ENCODE data around the gene SNAPC4. TPM values are rescaled to one million over a fixed set of nuclear protein-coding genes. Genes with fewer than 3 reads are reported as not detected.
"Not testable (repeated sequence)": the region's sequence is repeated elsewhere in the genome, so short reads cannot be mapped to it uniquely, and the experiment has no call there.

Gene SNAPC4
- total RNA-seq, 1 experiment from 2014 or later: 8.2 TPM

DNA sequence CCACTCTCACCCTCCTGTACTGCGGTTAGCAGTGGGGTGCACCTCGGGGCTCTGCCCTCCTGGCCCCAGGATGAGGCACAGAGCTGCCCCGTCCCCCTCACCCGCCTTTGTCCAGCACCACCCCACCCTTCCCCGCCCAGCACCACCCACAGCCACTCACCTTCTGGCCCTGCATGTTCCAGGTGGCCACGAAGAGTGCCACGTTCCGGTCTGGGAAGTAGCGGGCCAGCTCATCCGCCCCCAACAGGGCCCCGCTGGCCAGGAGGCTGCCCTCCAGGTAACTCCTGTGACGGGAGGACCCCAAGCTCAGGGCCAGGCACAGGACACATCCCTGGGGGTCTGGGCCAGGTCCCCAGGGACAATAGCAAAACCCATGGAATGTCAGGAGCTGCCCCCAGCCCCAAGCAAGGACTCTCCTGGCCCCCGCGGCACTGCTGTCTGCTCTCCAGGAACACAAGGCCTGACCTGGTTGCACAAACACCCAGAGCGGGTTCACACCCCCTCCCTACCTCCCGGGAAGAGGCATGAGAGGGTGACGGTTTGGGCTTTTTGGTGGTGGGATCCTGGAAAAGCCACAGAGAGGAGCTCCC, 34.7 kb upstream of the SNAPC4 start:
- no peak for DNase-seq (ENCODE audit: extremely low read depth, low read depth)

DNA sequence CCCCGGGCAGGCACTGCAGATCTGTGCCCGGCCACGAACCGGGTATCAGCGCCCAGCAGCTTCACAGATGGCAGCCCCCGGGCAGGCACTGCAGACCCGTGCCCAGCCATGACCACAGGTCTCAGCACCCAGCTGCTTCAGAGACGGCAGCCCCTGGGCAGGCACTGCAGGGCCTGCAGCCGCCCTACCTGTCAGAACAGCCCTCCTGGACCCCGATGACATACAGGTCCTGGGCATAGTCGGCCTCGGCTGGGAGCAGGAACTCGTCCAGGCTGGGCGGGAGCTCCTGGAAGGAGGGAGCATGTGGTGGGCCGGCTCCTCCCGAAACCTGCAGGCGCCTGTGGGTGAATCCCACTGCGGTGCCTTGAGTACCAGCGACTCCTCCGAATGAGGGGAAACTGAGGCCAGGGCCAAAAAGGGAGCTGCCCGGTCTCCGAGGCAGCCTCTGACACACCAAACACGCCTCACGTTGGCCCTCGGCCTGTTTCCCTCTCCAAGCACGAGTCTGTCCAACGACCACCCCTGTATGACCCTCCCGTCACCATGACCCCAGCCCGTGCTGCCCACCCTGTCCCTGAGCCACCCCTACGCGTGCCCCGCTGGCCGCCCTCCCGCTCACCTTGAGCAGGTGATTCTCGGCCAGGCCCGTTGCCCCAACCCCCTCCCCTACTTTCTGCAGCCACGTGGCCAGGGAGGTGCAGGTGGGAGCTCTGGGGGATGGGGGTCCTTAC, 34.0 kb upstream of the SNAPC4 start:
- no peak for DNase-seq (ENCODE audit: extremely low read depth, low read depth)

DNA sequence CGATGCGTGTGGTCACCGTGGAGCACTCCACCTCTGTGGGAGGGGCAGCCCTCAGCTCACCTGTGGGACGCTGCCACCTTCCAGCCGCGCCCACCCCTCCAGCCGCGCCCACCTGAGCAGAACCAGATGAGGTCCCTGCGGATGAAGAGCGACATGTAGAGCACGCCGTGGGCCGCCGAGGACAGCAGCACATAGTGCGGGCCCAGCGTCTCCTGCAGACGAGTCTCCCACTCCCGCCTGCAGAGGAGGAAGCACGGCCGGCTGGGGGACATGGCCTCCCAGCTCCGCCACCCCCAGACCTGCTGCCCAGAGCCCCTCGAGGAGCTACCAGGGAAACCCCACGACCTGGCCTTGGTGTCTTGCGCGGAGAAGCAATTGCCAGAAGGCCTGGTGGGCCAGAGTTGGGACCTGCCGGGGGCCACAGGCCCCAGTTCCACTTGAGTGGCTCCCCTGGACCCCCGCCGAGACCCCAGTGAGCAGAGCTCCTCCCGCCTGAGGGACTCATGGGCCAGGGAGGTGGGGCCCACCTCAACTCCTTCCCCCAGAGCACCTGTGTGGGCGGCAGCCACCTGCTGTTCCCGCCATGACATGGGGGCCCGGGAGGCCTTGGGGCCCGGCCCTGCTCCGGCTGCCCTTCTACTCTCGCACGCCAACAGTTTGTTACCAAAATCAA, 33.2 kb upstream of the SNAPC4 start:
- DNase-seq (ENCODE audit: extremely low read depth, low read depth): no peak

DNA sequence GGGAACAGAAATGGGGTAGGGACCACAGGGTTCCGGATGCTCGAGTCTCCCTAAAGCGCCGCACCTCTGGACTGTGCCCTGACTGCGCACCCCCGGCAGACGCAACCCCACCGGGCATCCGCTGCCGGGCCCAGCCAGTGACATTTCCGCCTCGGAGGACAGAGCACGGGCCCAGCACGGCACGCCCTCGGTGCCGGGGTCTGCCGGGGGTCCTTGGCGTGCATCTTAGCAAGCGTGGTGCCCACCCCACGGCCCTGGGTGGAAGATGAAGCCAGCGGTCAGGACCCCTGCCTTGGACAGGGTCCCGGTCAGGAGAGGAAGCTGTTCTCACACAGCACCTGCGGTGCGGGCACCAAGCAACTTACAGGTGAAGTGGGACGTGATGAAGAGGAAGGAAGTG, 32.6 kb upstream of the SNAPC4 start:
- no peak for DNase-seq (ENCODE audit: extremely low read depth, low read depth)

DNA sequence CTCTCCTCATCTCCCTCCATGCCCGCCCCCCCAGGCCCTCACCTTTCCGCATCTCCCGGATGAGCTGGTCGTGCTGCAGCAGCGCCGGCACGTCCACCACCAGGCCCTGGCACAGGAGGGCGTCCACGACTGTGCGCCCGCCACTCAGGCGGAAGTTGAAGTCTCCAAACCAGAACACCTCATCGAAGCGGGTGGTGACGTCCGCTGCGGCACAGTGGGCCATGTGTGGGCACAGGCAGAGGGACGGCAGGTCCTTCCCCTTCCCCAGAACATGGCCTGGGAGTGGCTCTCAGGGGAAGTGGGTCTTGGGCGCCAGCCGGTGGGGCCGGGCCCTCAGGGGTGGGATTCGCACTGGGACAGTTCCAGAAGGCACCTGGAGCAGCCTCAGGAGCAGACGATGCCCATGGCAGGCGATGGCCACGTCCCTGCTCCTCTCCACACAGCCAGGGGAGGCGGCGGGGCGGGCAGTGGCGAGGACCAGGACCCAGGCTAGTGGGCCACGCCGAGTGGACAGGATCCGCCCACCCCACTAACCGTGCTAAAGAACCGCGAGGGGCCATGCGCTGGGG, 31.9 kb upstream of the SNAPC4 start:
- no peak for DNase-seq (ENCODE audit: extremely low read depth, low read depth)

DNA sequence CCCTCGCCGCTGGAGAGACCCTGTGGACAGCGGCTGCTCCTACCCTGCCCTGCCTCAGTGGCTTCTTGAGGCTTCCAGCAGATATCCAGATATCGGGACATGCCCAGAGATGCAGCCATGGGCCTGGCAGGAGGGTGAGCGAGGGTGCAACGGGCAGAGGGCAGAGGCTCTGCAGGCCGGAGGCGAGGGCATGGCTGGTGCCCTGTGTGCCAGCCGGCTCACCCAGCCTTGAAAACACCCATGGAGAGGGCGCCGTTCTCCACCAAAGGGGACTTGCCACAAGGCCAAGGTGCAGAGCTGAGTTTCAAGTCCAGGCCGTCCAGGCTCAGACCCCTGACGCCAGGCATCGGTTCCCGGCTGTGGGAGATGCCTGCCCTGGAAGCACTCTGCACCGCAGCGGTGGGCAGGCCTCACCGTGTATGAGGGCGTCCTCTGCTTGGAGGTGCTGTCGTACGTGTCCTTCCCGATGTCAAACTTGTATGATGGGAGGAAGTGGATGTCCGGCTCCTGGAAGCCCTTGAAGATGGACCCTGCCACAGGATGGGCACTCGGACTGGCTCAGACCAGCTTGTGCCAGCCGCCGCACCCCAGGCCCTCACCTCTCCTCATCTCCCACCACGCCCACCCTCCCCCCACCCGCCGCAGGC, 30.7 kb upstream of the SNAPC4 start:
- no peak for DNase-seq (ENCODE audit: extremely low read depth, low read depth)

DNA sequence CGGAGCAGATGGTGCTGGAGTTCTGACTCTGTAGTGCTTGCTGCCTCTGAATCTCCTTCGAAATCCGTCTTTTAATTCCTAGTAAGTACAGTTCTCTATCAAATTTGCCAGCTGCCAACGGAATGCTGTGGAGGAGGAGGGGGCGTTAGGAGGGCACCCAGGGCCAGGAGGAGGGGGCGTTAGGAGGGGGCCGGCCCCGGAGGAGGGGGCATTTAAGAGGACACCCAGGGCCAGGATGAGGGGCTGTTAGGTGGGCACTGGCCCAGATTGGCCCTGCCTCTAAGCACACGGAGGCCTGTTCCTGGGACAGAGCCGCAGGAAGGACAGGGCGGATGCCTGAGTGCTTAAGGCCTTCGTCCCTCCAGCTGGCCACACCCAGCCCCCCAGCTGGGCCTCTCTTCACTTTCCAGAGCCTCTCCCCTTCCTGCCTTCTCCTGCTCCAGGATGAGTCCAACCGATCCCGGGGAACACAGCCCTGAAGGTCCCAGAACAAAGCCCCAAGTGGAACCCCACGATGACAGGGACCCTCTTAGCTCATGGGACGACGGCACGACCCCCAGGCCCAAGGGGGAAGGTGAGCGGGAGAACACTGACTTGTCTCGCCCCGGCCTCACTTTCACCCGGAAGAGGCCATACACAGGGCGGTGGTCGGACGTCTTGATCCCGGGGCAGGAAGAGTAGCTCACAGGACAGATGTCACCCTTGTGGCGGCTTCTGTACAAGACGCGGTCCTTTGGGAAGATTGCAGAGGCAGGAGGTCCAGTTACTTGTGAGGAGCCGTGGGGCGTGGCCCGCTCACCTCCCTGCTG, 29.9 kb upstream of the SNAPC4 start:
- DNase-seq (ENCODE audit: extremely low read depth, low read depth): no peak

DNA sequence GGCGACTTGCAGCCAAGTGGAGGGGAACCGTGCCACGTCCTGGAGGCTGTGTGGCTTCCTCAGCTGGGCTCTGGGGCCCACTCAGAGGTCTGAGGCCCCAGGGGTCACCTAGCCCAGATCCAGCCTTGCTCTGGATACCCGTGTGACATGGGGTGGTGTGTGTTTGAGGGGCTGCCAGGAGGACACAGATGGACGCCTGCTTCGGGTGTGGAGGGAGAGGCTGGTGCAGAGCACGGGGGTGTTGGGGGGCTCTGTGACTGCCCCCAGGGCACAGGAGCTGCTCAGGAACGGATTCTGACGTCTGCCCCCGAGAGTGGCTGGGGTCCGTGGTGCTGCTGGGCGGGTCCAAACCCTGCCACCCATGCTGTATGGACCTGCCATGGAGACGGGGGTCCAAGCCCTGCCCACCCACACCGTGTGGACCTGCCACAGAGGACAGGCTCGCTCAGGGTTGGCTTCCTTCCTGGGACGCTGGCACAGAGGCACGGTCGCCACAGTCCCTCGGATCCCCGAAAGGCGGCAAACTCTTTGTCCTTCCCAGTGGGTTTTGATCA, 29.2 kb upstream of the SNAPC4 start:
- no peak for DNase-seq (ENCODE audit: extremely low read depth, low read depth)

DNA sequence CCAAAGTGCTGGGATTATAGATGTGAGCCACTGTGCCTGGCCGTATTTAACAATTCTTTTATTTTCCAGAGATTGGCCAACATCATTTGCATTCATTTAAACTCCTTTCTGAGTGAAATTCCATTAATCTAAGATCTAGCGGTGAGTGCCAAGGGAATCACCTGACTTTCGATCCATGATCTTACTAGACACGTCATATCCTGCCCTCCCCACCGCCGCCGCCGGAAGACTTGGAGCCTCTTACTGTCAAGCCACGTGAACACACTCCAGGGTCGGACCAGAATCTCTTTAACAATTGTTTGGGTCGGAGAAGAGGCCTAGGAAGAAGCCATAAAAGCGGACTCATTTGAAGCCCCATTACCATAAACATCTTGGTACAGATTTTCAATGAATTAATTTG, 26.8 kb upstream of the SNAPC4 start:
- DNase-seq (ENCODE audit: extremely low read depth, low read depth): no peak

DNA sequence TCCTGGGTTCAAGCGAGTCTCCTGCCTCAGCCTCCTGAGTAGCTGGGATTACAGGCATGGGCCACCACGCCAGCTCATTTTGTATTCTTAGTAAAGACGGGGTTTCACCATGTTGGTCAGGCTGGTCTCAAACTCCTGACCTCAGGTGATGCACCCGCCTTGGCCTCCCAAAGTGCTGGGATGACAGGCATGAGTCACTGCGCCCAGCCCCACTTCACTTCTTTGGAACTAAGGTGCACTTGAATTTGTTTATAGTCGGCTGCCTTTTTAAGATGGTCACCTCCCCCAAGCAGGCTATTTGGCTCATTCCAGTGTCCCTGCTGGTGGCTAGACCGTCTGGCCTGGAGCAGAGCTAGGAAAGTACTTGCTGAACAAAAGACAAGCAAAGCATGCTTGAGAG, 25.4 kb upstream of the SNAPC4 start:
- DNase-seq (ENCODE audit: extremely low read depth, low read depth): not testable (repeated sequence)

DNA sequence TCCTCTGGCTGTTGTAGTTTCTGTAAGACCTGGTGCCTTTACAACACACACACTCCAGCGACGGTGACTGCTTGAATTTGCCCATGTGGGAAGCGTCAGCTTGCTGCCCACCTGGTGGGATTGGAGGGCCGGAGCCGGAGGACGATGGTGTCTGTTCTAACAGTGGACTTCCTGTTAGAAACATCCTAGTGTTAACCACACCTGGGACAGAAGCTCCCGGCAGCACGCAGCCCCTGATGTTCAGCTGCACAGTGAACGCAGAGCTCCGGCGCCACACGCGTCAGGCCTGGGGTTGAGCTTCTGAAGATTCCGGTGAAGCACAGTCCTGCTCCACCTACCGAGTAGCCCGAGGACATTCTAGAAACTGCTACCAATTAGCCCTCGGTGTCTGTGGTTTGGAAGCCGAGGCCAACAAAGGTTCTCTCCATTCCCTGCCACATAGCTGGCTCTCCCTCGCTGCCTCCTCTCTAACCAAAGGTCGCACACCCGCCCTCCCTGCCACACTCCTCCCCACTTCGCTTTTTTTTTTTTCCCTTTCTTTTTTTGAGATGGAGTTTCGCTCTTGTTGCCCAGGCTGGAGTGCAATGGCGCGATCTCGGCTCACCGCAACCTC, 24.9 kb upstream of the SNAPC4 start:
- DNase-seq (ENCODE audit: extremely low read depth, low read depth): no peak

DNA sequence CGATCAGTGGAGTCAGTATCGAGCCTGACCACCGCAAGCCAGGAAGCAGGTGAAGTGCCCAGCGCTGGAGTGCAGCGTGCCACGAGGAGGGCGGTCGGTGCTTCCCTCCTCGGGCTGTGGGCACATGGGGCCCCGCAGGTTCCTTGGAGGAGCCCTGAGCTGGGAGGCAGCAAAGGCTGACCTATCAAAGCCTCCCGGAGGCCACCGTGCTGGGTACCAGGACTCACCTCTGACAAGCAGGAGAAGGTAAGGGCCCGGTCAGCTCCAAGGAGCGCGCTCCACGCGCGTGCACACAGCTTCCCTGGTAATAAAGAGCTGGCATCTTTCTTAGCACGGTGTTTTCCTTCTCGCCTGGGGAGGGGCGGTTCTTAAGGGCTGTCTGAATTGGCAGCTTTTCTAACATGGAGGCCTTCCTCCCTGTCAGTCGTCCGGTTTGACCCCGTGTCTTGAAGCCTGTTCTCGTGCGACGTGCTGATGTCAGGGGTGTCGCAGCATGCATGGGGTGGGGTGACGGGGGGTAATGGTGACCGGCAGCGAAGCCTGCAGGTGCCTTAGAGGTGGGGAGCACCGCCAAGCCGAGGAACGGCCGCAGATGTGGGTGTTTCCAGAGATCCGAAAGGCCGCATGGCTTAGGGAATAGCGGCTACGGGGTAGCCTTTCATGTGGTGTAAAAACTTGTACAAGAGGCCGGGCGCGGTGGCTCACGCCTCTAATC, 23.6 kb upstream of the SNAPC4 start:
- DNase-seq (ENCODE audit: extremely low read depth, low read depth): no peak

DNA sequence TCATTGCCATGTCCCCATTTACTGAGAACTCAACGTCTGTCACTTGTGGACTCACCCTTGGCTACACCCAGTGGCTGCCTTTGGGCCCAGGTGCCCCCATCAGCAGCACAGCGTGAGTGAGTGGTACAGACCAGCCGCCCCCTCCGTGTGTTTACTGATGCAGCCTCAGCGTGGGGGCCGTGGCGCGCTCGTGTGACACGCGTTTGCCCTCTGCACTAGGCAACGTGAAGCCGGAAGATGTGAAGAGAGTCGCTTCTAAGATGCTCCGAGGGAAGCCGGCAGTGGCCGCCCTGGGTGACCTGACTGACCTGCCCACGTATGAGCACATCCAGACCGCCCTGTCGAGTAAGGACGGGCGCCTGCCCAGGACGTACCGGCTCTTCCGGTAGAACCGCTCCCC, 22.9 kb upstream of the SNAPC4 start:
- no peak for DNase-seq (ENCODE audit: extremely low read depth, low read depth)

DNA sequence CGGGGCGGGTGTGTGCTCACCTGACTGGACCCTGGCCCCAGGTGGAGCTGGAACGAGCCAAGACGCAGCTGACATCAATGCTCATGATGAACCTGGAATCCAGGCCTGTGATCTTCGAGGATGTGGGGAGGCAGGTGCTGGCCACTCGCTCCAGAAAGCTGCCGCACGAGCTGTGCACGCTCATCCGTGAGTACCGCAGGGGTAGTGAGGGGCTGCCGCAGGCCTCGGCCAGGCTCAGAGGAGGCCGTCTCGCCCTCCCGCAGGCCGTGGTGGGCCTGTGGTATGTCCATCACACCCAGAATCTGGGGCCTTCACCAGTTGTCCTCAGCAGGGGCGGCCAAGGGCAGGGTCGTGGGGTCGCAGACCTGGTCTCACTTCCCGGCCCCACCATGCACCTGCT, 21.8 kb upstream of the SNAPC4 start:
- DNase-seq (ENCODE audit: extremely low read depth, low read depth): no peak

DNA sequence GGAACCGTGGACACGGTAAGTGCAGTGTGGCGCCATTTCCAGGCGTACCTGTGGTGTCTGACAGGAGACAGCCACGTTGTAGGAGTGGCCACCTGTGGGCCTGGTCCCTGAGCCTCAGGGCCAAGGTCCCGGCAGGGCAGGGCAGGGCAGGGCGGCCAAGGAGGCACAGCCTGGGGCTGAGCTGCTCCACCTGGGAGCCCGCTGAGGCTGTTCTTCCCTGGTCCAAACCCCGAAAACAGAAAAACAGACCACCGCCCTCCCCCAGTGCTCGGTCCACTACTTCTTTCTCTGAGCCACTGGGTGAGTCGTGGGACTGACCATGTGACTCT, 19.1 kb upstream of the SNAPC4 start:
- no peak for DNase-seq (ENCODE audit: extremely low read depth, low read depth)

DNA sequence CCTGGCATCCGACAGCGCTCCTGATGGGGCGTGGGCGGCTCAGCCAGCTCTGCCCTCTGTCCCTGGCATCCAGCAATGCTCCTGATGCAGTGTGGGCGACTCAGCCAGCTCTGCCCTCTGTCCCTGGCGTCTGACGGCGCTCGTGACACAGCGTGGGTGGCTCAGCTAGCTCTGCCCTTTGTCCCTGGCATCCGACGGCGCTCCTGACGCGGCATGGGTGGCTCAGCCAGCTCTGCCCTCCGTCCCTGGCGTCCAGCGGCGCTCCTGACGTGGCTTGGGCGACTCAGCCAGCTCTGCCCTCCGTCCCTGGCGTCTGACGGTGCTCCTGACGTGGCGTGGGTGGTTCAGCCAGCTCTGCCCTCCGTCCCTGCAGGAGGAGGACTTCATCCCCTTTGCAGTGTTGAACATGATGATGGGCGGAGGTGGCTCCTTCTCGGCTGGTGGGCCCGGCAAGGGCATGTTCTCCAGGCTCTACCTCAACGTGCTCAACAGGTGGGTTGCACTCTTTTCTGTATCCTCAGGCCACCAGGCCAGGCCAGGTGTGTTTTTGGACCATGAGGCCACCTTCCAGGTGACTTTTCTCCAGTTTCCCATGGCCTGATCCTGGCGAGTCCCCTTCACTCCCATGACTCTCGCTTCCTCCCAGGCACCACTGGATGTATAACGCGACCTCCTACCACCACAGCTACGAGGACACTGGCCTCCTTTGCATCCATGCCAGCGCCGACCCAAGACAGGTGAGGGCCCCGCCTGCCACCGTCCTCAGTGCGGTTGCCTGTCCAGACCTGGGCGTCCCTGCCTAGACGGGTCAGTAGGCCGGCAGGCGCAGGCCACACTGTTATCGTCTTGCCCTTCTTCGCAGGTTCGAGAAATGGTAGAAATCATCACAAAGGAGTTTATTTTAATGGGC, 18.5 kb upstream of the SNAPC4 start:
- no peak for DNase-seq (ENCODE audit: extremely low read depth, low read depth)

DNA sequence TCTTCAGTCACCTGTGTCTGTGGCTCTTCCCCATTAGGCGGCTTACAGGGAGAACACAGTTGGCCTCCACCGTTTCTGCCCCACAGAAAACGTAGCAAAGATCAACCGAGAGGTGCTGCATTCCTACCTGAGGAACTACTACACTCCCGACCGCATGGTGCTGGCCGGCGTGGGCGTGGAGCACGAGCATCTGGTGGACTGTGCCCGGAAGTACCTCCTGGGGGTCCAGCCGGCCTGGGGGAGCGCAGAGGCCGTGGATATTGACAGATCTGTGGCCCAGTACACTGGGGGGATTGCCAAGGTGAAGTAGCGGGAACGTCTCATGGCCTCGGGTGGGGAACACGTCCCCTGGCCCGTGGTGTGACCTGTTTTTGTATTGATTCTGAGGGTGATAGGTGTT, 16.9 kb upstream of the SNAPC4 start:
- no peak for DNase-seq (ENCODE audit: extremely low read depth, low read depth)

DNA sequence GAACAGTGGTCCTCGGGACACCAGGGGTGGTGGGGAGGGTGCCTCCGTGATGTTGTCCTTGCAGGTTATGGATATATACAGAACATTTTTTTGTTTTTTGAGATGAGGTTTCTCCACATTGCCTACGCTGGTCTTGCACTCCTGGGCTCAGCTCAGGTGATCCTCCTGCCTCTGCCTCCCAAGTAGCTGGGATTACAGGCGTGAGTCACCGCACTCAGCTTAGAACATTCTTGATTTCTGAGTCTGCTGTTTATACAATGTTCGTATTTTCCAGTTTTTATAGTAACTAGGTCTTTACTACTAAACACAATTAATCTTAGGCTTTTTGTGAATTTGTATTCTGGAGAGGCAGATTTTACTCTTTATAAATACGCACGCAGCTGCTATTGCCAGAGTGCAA, 16.5 kb upstream of the SNAPC4 start:
- no peak for DNase-seq (ENCODE audit: extremely low read depth, low read depth)
